Activated naive CD4-positive, alpha-beta T cell treated with anti-CD3 and anti-CD28 coated beads, Interleukin-2, amount 50 U/mL, for 24 hours (primary cell): ENCODE results near the gene FGF2.
A peak's percentile ranks its signal among the peaks of the same experiment; 100 is the strongest.

Source experiments
- H3K27ac Mint-ChIP-seq: one replicate; pipeline ENCODE4 v1.8.0; 2021; ENCODE audit warnings: mild to moderate bottlenecking, mixed read lengths
- H3K27me3 Mint-ChIP-seq: one replicate; pipeline ENCODE4 v1.8.0; 2021; ENCODE audit warnings: mixed read lengths
- H3K36me3 Mint-ChIP-seq: one replicate; pipeline ENCODE4 v1.8.0; 2021; ENCODE audit warnings: mixed read lengths
- H3K4me1 Mint-ChIP-seq: one replicate; pipeline ENCODE4 v1.8.0; 2021; ENCODE audit warnings: mixed read lengths
- H3K4me3 Mint-ChIP-seq: one replicate; pipeline ENCODE4 v1.8.0; 2021; ENCODE audit warnings: mild to moderate bottlenecking, mixed read lengths
- H3K9me3 Mint-ChIP-seq: one replicate; pipeline ENCODE4 v1.8.0; 2021; ENCODE audit warnings: mixed read lengths

The FGF2 gene

DNA sequence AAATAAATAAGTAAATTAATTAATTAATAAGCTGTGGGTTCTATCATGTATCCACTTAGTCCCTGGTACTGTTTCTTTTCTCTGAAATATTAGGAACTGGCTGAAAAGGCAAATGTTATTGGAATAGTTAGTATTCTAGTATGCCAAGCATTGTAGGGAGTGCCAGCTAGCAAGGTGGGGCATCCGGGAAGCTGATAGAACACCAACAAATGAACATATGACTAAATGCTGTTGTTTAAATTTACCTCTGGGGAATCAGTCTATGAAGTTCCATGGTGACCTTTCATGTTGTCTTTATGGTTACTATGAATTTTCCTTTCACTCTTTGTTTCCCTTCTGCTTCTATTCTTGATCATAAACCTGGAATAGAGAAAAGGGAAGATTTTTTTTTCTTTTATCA is 63.1 kb downstream of the FGF2 start:
- Mint-ChIP-seq H3K4me1 (no peaks in the 10 kb centered on the region), H3K36me3 (peaks cover 1% of the 10 kb centered on the region), H3K27ac (no peak overlapping the region), H3K27me3 (no peaks in the 10 kb centered on the region), H3K9me3 (no peaks in the 10 kb centered on the region), H3K4me3 (no peak overlapping the region)

DNA sequence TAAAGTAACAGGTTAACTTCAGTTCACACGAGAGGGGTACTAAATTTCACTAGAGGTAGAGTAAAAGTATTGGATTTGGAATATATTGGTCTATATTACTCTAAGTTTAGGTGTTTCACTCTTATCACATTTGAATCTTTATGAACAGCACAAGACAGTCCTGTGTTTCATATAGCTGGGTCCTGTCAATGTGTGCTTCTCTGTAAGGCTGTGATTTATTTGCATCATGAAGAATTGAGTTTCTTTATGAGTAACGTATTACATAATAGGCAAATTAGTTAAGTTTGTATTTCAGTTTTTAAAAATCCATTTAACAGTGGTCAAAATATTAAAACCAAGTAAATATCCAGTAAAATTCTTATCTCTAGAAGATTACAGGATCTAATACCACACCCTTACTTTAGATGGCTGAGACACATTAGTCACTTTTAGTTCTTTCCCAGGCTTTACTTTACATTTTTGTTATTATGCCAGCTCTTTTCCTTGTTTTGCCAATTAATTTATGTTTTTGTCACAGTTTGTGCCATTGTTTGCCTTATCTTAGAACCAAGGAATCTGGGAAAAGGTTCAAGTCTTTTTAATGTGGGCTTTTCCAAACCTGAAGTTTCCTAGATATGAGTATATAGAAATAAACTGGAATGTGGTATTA is 63.6 kb downstream of the FGF2 start:
- H3K4me1 Mint-ChIP-seq: no peaks in the 10 kb centered on the region
- H3K27ac Mint-ChIP-seq: no peak overlapping the region
- no peaks in the 10 kb centered on the region for H3K27me3 Mint-ChIP-seq

DNA sequence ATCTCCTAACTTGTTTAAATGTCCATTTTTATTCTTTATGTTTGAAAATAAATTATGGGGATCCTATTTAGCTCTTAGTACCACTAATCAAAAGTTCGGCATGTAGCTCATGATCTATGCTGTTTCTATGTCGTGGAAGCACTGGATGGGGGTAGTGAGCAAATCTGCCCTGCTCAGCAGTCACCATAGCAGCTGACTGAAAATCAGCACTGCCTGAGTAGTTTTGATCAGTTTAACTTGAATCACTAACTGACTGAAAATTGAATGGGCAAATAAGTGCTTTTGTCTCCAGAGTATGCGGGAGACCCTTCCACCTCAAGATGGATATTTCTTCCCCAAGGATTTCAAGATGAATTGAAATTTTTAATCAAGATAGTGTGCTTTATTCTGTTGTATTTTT is 68.2 kb downstream of the FGF2 start:
- Mint-ChIP-seq H3K27me3 (no peaks in the 10 kb centered on the region), H3K36me3 (peaks cover 1% of the 10 kb centered on the region), H3K27ac (no peak overlapping the region), H3K4me3 (no peak overlapping the region), H3K9me3 (no peaks in the 10 kb centered on the region), H3K4me1 (no peaks in the 10 kb centered on the region)

More for the DNA sequence above, 63.6 kb downstream of the FGF2 start:
- Mint-ChIP-seq H3K9me3 (no peaks in the 10 kb centered on the region), H3K36me3 (peaks cover 1% of the 10 kb centered on the region), H3K4me3 (no peak overlapping the region)

DNA sequence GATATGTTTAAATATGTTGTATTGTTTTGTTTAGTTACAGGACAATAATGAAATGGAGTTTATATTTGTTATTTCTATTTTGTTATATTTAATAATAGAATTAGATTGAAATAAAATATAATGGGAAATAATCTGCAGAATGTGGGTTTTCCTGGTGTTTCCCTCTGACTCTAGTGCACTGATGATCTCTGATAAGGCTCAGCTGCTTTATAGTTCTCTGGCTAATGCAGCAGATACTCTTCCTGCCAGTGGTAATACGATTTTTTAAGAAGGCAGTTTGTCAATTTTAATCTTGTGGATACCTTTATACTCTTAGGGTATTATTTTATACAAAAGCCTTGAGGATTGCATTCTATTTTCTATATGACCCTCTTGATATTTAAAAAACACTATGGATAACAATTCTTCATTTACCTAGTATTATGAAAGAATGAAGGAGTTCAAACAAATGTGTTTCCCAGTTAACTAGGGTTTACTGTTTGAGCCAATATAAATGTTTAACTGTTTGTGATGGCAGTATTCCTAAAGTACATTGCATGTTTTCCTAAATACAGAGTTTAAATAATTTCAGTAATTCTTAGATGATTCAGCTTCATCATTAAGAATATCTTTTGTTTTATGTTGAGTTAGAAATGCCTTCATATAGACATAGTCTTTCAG is 68.8 kb downstream of the FGF2 start:
- H3K9me3 Mint-ChIP-seq: no peaks in the 10 kb centered on the region

DNA sequence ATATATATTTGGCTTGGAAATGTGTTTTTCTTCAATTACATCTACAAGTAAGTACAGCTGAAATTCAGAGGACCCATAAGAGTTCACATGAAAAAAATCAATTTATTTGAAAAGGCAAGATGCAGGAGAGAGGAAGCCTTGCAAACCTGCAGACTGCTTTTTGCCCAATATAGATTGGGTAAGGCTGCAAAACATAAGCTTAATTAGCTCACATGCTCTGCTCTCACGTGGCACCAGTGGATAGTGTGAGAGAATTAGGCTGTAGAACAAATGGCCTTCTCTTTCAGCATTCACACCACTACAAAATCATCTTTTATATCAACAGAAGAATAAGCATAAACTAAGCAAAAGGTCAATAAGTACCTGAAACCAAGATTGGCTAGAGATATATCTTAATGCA is 69.6 kb downstream of the FGF2 start:
- Mint-ChIP-seq H3K4me1 (no peaks in the 10 kb centered on the region), H3K27ac (no peak overlapping the region), H3K9me3 (no peaks in the 10 kb centered on the region), H3K4me3 (no peak overlapping the region), H3K27me3 (no peaks in the 10 kb centered on the region), H3K36me3 (peaks cover 5% of the 10 kb centered on the region)

More for the DNA sequence above, 68.8 kb downstream of the FGF2 start:
- Mint-ChIP-seq H3K36me3 (peaks cover 4% of the 10 kb centered on the region), H3K27me3 (no peaks in the 10 kb centered on the region), H3K4me3 (no peak overlapping the region), H3K27ac (no peak overlapping the region), H3K4me1 (no peaks in the 10 kb centered on the region)

DNA sequence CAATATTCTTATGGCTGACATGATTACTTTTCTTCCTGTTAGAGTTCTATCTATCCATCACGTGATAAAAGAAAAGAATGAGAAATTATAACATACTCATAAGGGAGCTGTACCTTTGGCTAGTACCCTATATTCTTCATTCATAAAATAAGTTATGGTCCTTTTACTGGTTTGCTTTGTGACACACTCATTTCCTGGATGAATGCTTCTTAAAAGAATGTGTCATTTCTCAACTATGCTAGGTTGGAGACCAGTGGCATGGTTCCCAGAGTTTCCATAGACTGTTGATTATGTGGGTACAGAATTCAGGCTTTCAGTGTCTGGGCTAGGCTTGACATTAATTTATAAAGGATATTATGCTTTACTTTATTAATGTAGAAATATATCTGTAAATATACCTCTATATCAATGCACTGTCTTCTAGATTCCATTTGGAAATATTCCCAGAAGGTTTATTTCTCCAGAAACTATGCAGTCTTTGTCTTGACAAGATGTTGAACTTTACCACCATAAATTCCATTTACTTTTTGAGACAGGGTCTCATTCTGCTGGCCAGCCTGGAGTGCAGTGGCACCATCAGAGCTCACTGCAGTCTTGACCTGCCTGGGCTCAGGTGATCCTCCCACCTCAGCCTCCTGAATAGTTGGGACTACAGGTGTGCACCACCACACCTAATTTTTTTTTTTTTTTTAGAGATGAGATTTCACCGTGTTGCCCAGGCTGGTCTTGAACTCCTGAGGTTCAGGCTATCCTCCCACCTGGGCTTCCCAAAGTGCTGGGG is 71.9 kb downstream of the FGF2 start:
- H3K4me3 Mint-ChIP-seq: no peak overlapping the region
- no peaks in the 10 kb centered on the region for H3K9me3 Mint-ChIP-seq
- H3K36me3 Mint-ChIP-seq: peaks cover 5% of the 10 kb centered on the region
- H3K27ac Mint-ChIP-seq: no peak overlapping the region
- no peaks in the 10 kb centered on the region for H3K4me1 Mint-ChIP-seq
- H3K27me3 Mint-ChIP-seq: no peaks in the 10 kb centered on the region

DNA sequence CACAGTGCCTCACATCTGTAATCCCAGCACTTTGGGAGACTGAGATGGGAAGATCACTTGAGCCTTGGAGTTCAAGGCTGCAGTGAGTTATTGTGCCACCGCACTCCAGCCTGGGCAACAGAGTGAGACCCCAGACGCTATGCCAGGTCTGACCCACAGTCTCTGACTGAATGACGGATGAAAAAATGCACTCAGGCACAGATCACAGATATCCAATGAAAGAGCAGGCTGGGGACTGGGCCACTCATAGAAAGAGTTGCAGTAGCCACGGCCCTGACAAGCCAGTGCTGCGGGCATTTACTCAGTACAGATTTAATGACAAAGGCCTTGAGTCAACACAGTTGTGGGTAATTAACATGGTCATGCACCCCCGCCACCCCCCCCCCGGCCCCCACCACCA is 73.1 kb downstream of the FGF2 start:
- Mint-ChIP-seq H3K27me3 (no peaks in the 10 kb centered on the region), H3K36me3 (peaks cover 4% of the 10 kb centered on the region), H3K4me3 (no peak overlapping the region), H3K9me3 (no peaks in the 10 kb centered on the region), H3K4me1 (no peaks in the 10 kb centered on the region), H3K27ac (no peak overlapping the region)

DNA sequence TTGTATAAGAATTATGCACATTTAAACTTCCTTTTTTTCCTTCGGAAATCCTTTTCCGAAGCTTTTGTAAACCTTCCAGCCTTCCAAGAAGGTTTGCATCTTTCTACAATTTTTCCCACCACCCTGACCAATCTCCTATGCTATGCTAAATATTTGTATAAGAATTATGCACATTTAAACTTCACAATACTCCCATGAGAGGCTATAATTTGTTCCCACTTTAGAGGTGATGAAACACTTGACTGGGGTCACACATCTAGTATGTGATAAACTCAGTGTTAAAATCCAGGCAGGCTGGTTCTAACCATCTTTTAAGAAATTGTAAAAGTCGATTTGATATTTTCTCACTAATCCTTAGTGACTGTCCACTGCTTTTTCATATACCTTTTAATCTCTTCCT is 73.7 kb downstream of the FGF2 start:
- Mint-ChIP-seq H3K27ac (no peak overlapping the region), H3K9me3 (no peaks in the 10 kb centered on the region), H3K4me3 (no peak overlapping the region)

DNA sequence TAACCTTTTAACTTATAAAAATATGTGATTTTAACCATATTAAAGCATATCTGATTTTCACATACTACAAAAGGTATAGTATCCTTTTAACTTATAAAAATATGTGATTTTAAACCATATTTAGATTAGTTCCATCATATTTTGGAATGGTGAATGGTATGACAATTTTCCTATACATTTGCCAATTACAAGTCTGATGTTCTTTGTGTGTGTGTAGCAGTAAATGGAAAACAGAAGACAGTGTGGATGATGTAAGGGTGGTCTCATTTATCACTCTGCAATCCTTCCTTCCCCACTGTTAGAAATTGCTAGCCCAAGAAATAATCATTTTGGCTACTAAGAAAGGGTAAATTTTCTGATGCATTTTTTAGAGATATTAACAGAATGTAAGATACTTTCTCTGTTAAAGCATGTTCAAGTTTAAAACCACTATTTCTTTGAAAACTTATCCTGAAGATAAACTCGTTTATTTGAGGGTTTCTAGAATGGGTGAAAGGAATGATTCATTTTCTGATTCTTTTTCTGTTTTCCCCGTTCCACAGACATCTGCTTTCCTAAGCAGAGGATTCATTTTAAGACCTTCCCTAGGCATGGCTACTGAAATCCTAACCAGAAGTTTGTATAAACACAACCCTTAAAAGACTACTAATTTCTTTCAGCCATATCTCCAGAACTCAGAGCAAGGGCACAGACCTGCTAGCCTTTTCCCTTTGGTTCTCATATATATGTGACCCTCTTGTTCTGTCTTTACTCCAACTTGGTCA is 74.8 kb downstream of the FGF2 start:
- H3K27ac Mint-ChIP-seq: no peak overlapping the region
- H3K27me3 Mint-ChIP-seq: no peaks in the 10 kb centered on the region
- H3K4me1 Mint-ChIP-seq: no peaks in the 10 kb centered on the region
- H3K36me3 Mint-ChIP-seq: peaks cover 4% of the 10 kb centered on the region
- no peaks in the 10 kb centered on the region for H3K9me3 Mint-ChIP-seq
- no peak overlapping the region for H3K4me3 Mint-ChIP-seq

More for the DNA sequence above, 73.7 kb downstream of the FGF2 start:
- no peaks in the 10 kb centered on the region for H3K27me3 Mint-ChIP-seq
- H3K4me1 Mint-ChIP-seq: no peaks in the 10 kb centered on the region
- H3K36me3 Mint-ChIP-seq: peaks cover 4% of the 10 kb centered on the region

DNA sequence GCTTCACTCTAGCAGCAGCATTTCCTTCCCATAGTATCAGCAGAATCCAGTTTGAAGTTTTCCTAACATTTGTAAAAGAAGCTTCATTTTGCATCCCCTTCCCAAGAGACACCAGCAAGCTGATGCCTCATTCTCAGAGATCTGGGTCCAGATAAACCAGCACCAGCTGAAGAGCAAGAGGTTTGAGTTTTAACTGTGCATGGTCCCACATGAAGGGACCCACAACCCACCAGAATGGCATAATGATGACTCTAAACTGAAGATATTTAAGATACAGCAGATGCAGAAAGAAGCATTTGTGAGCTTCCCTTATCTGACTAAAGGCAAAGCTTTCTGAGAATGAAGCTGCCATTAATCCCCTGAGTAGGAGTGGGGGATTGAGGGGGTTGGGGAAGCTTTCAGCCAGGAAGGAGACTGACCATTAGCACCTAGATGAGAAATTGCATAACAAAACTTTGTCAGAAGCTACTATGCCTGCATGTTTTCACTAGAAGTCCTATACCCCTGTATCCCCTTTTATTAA is 77.2 kb downstream of the FGF2 start:
- no peaks in the 10 kb centered on the region for H3K27me3 Mint-ChIP-seq
- H3K4me1 Mint-ChIP-seq: no peaks in the 10 kb centered on the region
- H3K36me3 Mint-ChIP-seq: peaks cover 4% of the 10 kb centered on the region
- no peaks in the 10 kb centered on the region for H3K9me3 Mint-ChIP-seq
- H3K27ac Mint-ChIP-seq: no peak overlapping the region
- no peak overlapping the region for H3K4me3 Mint-ChIP-seq

DNA sequence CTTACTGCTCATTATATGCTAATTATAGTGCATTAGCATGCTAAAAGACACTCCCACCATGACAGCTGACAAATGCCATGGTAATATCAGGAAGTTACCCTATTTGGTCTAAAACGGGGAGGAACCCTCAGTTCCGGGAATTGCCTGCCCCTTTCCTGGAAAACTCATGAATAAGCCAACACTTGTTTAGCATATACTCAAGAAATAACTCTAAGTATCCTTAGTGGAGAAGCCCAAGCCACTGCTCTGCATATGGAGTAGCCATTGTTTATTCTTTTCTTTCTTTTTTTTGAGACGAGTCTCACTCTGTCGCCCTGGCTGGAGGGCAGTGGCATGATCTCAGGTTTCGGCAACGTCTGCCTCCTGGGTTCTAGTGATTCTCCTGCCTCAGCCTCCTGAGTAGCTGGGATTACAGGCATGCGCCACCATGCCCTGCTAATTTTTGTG is 80.3 kb downstream of the FGF2 start:
- Mint-ChIP-seq H3K27ac (no peak overlapping the region), H3K36me3 (no peaks in the 10 kb centered on the region), H3K9me3 (no peaks in the 10 kb centered on the region), H3K4me1 (no peaks in the 10 kb centered on the region), H3K4me3 (no peak overlapping the region), H3K27me3 (no peaks in the 10 kb centered on the region)

DNA sequence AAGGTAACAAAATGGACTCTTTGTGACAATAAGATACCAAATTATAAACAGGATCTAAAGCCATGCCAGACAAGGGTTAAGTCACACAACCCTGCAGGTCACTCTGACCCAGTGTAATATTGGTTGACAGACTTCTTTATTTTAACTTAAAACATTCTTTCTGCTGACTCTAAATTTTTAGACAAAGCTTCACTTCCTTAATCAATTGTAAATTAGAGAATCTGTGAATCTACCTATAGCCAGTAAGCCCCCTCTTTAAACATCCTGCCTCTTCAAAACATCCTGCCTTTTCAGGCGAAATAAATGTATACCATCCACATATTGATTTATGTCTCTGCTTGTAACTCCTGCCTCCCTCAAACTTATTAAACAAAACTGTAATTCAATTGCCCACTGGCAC is 81.6 kb downstream of the FGF2 start:
- H3K27me3 Mint-ChIP-seq: no peaks in the 10 kb centered on the region
- no peaks in the 10 kb centered on the region for H3K9me3 Mint-ChIP-seq
- no peak overlapping the region for H3K27ac Mint-ChIP-seq
- no peaks in the 10 kb centered on the region for H3K4me1 Mint-ChIP-seq
- H3K36me3 Mint-ChIP-seq: no peaks in the 10 kb centered on the region
- H3K4me3 Mint-ChIP-seq: no peak overlapping the region

DNA sequence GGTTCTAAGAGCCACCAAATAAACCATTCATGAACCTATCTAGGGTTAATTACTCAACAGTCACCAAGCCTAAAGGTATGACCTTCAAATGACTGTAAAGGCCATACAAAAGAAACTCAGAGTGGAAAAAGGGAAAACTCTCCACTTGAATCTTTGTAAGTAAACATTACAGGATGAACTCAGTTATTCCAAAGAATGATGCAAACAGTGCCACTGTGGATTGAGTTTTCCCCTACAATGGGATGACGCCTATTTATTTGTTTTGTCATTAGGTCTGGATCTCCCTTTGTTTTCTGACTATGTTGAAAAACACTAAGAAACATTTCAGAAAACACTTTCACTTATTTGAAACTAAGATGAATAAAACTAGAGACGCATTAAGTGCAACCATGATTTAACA is 83.1 kb downstream of the FGF2 start:
- no peaks in the 10 kb centered on the region for H3K27me3 Mint-ChIP-seq
- no peaks in the 10 kb centered on the region for H3K9me3 Mint-ChIP-seq
- H3K36me3 Mint-ChIP-seq: peaks cover 1% of the 10 kb centered on the region
- H3K27ac Mint-ChIP-seq: peak overlapping the region; percentile 51
- no peak overlapping the region for H3K4me3 Mint-ChIP-seq
- H3K4me1 Mint-ChIP-seq: no peaks in the 10 kb centered on the region

DNA sequence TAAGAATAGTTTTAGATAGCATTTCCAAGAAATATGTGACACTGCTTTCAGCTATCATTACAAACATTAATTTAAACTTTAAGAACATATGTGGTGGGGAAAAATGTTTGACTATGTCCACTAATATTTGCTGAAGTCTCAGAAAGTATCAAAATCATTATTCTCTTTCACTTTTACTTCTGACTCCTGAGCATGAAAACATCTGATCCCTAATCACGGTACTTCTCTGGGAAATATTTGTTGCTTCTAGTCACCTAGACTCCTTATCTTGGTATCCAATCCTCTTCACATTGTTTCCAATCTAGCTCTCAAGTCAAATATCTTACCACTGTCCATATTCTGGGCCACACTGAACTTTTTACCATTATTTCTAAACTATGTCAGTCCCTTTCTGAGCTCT is 85.0 kb downstream of the FGF2 start:
- peaks cover 3% of the 10 kb centered on the region for H3K36me3 Mint-ChIP-seq
- H3K27me3 Mint-ChIP-seq: no peaks in the 10 kb centered on the region
- H3K9me3 Mint-ChIP-seq: no peaks in the 10 kb centered on the region
- no peak overlapping the region for H3K4me3 Mint-ChIP-seq
- H3K27ac Mint-ChIP-seq: no peak overlapping the region
- H3K4me1 Mint-ChIP-seq: no peaks in the 10 kb centered on the region

DNA sequence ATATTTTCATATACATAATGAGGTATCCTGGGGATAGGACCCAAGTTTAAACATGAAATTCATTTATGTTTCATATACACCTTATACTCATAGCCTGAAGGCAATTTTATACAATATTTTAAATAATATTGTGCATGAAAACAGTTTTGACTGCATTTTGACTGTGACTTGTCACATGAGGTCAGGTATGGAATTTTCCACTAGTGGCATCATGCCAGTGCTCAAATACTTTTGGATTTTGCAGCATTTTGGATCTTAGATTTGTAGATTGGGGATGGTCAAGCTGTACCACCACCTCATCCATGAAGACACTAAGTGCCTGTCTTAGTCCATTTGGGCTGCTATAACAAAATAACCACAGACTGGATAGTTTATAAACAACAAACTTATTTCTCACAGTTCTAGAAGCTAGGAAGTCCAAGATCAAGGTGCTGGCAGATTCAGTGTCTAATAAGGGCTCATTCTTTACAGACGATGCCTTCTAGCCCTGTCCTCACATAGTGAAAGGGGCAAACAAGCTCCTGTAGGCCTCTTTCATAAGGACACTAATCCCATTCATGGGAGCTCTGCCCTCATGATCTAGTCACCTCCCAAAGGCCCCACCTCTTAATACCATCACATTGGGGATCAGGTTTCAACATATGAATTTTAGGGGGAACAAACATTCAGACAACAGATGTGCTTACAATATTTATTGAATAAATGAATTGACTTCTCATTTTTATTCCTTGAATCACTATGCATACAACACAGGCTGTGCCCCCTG is 86.4 kb downstream of the FGF2 start:
- H3K27ac Mint-ChIP-seq: no peak overlapping the region
- no peak overlapping the region for H3K4me3 Mint-ChIP-seq
- H3K36me3 Mint-ChIP-seq: peaks cover 3% of the 10 kb centered on the region
- H3K4me1 Mint-ChIP-seq: no peaks in the 10 kb centered on the region
- no peaks in the 10 kb centered on the region for H3K9me3 Mint-ChIP-seq
- H3K27me3 Mint-ChIP-seq: no peaks in the 10 kb centered on the region
